ENCODE results near the gene ENO4. TPM values are rescaled to one million over a fixed set of nuclear protein-coding genes. Genes with fewer than 3 reads are reported as not detected.

Gene ENO4
- total and polyA plus RNA-seq, 9 of the 15 experiments (the other 6 are each of a cell fraction or from before 2014, with no cell fraction given), result 0.07 TPM; not detected in 8

DNA sequence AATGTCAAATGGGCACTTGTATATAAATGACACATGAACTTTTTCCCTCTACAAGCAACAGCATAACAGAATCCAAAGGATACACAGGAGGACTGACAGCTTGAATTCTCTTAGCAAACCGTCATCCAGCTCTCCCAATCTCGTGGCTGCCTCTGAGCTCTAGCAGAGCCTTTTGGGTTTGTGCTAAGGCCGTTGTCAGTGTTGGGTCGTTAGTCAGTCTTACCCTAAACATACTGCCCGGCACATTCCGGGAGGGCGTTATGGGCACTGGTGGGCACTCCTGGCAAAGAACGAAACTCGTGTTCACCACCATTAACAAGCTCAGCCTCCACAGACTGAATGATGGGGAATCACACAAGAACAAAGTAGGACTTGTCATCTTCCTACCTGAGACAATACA lies 19.6 kb upstream of the ENO4 start:
- Histone ChIP-seq H3K4me1 (replicated peaks in 1 of 2; ENCODE audit: control insufficient read depth in 2 of 2, insufficient read depth in 2 of 2, low read length in 2 of 2) (0 out of 5 replicates have a peak, but pooled peaks cover 0 to 3% of the 10 kb centered on the region in 2 experiments), H3K27me3 (ENCODE audit: control insufficient read depth in 2 of 2, insufficient read depth in 2 of 2, low read length in 2 of 2) (peaks cover 7 to 57% of the 10 kb centered on the region in 2 experiments; a peak in 4 of 5 replicates), H3K36me3 (ENCODE audit: control insufficient read depth, insufficient read depth, low read length) (no peaks in the 10 kb centered on the region), H3K9me3 (replicated peaks; ENCODE audit: control insufficient read depth, insufficient read depth, low read depth, low read length) (no peaks in the 10 kb centered on the region), H2AFZ (ENCODE audit: low read depth, low read length) (no peak overlapping the region), H3K9ac (ENCODE audit: insufficient read depth in 1 of 2, low read depth in 2 of 2, low read length in 2 of 2) (no peak overlapping the region), H3K4me3 (no peak overlapping the region), H3K27ac (ENCODE audit: extremely low read depth, low read depth, low read length) (no peak overlapping the region), H3K4me2 (ENCODE audit: insufficient read depth, low read length) (no peak overlapping the region), H3K9me1 (ENCODE audit: control insufficient read depth, insufficient read depth, low read length) (no peaks in the 10 kb centered on the region), H3K79me2 (ENCODE audit: control insufficient read depth, insufficient read depth, low read length) (no peaks in the 10 kb centered on the region), H4K20me1 (replicated peaks; ENCODE audit: control insufficient read depth, insufficient read depth, low read length) (no peaks in the 10 kb centered on the region)
- no TSS peak for BruUV-seq (replicated peaks)
- no peak for FAIRE-seq
- ATAC-seq, result no peak
- TF ChIP-seq SREBF1 (IDR thresholded peaks at IDR 0.05; ENCODE audit: borderline replicate concordance, low read depth, low read length) (no peak), SMARCA5 (IDR thresholded peaks at IDR 0.05) (no peak), SETDB1 (IDR thresholded peaks at IDR 0.05; ENCODE audit: low read length) (no peak), ZNF696 (CRISPR knock-in tag; conservative IDR thresholded peaks at IDR 0.05) (no peak), DMBX1 (CRISPR knock-in tag; IDR thresholded peaks at IDR 0.05; ENCODE audit: borderline replicate concordance) (no peak), ZNF75A (CRISPR knock-in tag; IDR thresholded peaks at IDR 0.05) (no peak), TCF3 (CRISPR knock-in tag; IDR thresholded peaks at IDR 0.05) (no peak)
- TF ChIP-seq, protein P1, sequence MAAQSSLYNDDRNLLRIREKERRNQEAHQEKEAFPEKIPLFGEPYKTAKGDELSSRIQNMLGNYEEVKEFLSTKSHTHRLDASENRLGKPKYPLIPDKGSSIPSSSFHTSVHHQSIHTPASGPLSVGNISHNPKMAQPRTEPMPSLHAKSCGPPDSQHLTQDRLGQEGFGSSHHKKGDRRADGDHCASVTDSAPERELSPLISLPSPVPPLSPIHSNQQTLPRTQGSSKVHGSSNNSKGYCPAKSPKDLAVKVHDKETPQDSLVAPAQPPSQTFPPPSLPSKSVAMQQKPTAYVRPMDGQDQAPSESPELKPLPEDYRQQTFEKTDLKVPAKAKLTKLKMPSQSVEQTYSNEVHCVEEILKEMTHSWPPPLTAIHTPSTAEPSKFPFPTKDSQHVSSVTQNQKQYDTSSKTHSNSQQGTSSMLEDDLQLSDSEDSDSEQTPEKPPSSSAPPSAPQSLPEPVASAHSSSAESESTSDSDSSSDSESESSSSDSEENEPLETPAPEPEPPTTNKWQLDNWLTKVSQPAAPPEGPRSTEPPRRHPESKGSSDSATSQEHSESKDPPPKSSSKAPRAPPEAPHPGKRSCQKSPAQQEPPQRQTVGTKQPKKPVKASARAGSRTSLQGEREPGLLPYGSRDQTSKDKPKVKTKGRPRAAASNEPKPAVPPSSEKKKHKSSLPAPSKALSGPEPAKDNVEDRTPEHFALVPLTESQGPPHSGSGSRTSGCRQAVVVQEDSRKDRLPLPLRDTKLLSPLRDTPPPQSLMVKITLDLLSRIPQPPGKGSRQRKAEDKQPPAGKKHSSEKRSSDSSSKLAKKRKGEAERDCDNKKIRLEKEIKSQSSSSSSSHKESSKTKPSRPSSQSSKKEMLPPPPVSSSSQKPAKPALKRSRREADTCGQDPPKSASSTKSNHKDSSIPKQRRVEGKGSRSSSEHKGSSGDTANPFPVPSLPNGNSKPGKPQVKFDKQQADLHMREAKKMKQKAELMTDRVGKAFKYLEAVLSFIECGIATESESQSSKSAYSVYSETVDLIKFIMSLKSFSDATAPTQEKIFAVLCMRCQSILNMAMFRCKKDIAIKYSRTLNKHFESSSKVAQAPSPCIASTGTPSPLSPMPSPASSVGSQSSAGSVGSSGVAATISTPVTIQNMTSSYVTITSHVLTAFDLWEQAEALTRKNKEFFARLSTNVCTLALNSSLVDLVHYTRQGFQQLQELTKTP (IDR thresholded peaks at IDR 0.05; ENCODE audit: low read depth in 1 of 2, partially characterized antibody in 2 of 2), result no peak
- 0% methylated on average over 9 of the region's 9 CpGs for WGBS (ENCODE audit: insufficient coverage, low coverage, missing lambda C conversion rate)
- intact Hi-C loops (cut with micrococcal nuclease) (no loop called here), in situ Hi-C loops (cut with MboI) (no loop called here)
- no peak for DNase-seq (ENCODE audit: extremely low read depth in 1 of 4, low spot score in 3 of 4)
- ChIA-PET CTCF (ENCODE audit: low intra/inter-chr PET ratio) (no interaction called here), POLR2A (no interaction called here)
